Keratinocyte (primary cell): ENCODE results near the gene DLG2. TPM values are rescaled to one million over a fixed set of nuclear protein-coding genes. Genes with fewer than 3 reads are reported as not detected.

Experiments
- DNase-seq: peaks from one replicate; pipeline ENCODE4 v3.0.0-alpha.2; 2011; ENCODE audit warnings: low read depth, missing footprints, low spot score
- FAIRE-seq: peaks from 2 replicates; lab custom pipeline; 2011; peaks lifted over from hg19 to GRCh38; lab: Jason Lieb, UNC
- H2AFZ ChIP-seq: 2 replicates; pipeline ENCODE4 v1.6.0; 2012; ENCODE audit warnings: low read length, control low read depth, inconsistent platforms; ENCODE audit not compliant: control insufficient read depth
- H3K27ac ChIP-seq: 2 replicates; pipeline ENCODE4 v1.5.1; 2011; ENCODE audit warnings: low read length; ENCODE audit not compliant: control insufficient read depth, insufficient read depth
- H3K27me3 ChIP-seq: 3 replicates; pipeline ENCODE4 v1.6.0; 2011; ENCODE audit warnings: low read length; ENCODE audit not compliant: control insufficient read depth, insufficient read depth; ENCODE audit errors: extremely low read depth
- H3K36me3 ChIP-seq, 2 experiments: 2 replicates in 1 of 2; 3 replicates in 1 of 2; pipeline ENCODE4 v1.5.1; 2011; ENCODE audit warnings: low read length in 2 of 2, mild to moderate bottlenecking in 1 of 2; ENCODE audit not compliant: control insufficient read depth in 2 of 2, insufficient read depth in 2 of 2; ENCODE audit errors: extremely low read depth in 1 of 2
- H3K4me1 ChIP-seq: 3 replicates; pipeline ENCODE4 v1.5.1; 2011; ENCODE audit warnings: low read length; ENCODE audit not compliant: control insufficient read depth, insufficient read depth; ENCODE audit errors: extremely low read depth
- H3K4me2 ChIP-seq: 3 replicates; pipeline ENCODE4 v1.6.0; 2011; ENCODE audit warnings: low read depth, low read length; ENCODE audit not compliant: control insufficient read depth, insufficient read depth; ENCODE audit errors: extremely low read depth
- H3K4me3 ChIP-seq, 3 experiments: fragments of 200-600 bp in 1 of 3; sonication (generic) in 1 of 3; 2 replicates in 2 of 3; 3 replicates in 1 of 3; pipeline ENCODE4 v1.5.1; 2011 to 2016; ENCODE audit warnings: low read length in 3 of 3, mild to moderate bottlenecking in 3 of 3, control low read depth in 2 of 3, inconsistent platforms in 1 of 3, low read depth in 1 of 3, mixed read lengths in 1 of 3, mixed run types in 1 of 3, moderate library complexity in 1 of 3; ENCODE audit not compliant: control insufficient read depth in 2 of 3, insufficient read depth in 2 of 3; ENCODE audit errors: extremely low read depth in 1 of 3
- H3K79me2 ChIP-seq: 2 replicates; pipeline ENCODE4 v1.6.0; 2012; ENCODE audit warnings: low read length; ENCODE audit not compliant: control insufficient read depth, insufficient read depth
- H3K9ac ChIP-seq: 3 replicates; pipeline ENCODE4 v1.6.0; 2011; ENCODE audit warnings: low read length; ENCODE audit not compliant: control insufficient read depth, insufficient read depth; ENCODE audit errors: extremely low read depth
- H3K9me1 ChIP-seq: 3 replicates; pipeline ENCODE4 v1.6.0; 2011; ENCODE audit warnings: low read length; ENCODE audit not compliant: control insufficient read depth, insufficient read depth; ENCODE audit errors: extremely low read depth
- H3K9me3 ChIP-seq: 2 replicates; pipeline ENCODE4 v1.5.1; 2012; ENCODE audit warnings: low read depth, low read length; ENCODE audit not compliant: control insufficient read depth
- H4K20me1 ChIP-seq: 3 replicates; pipeline ENCODE4 v1.6.0; 2011; ENCODE audit warnings: low read length; ENCODE audit not compliant: control insufficient read depth, insufficient read depth; ENCODE audit errors: extremely low read depth
- EZH2 ChIP-seq: IDR thresholded peaks from one replicate; pipeline ENCODE4 v1.6.1; 2012; ENCODE audit warnings: inconsistent platforms, mild to moderate bottlenecking, low read length, moderate library complexity
- dilution Hi-C: fragments of 300-500 bp; cut with MboI; formaldehyde crosslinking; loops from one replicate; pipeline ENCODE4 v1.7.0; 2020; ENCODE audit warnings: low sequenced_read_pairs; ENCODE audit not compliant: extremely low pct_ligation_motif_present
- polyA plus RNA-seq, 5 experiments: library from polyadenylated mRNA; depleted of rRNA in 3 of 5; stranded (reverse) in 3 of 5; stranded (forward) in 1 of 5; unstranded in 1 of 5; fragments of >200 nt; gene quantifications; 1 replicate in 1 of 5; 2 replicates in 3 of 5; 3 replicates in 1 of 5; pipeline versions ENCODE4 v1.2.1 to v1.2.3, GENCODE V29; 2011 to 2012; ENCODE audit warnings: missing spikeins in 2 of 5, low read depth in 1 of 5, low replicate concordance in 1 of 5
- TF ChIP-seq, protein P1 (sequence below), 3 experiments: IDR thresholded peaks in 1 of 3; conservative IDR thresholded peaks in 1 of 3; optimal IDR thresholded peaks in 1 of 3; 2 replicates in 2 of 3; 3 replicates in 1 of 3; pipeline versions ENCODE3 to v1.5.1; 2011; ENCODE audit warnings: low read length in 3 of 3, mild to moderate bottlenecking in 3 of 3, moderate library complexity in 2 of 3, control low read depth in 1 of 3, inconsistent platforms in 1 of 3; ENCODE audit not compliant: insufficient read depth in 2 of 3; ENCODE audit errors: extremely low read depth in 1 of 3

The DLG2 gene
- polyA plus RNA-seq, 1 donor (not counting 4 experiments of a cell fraction or from before 2014, with no cell fraction given) = 0.55 TPM

DNA sequence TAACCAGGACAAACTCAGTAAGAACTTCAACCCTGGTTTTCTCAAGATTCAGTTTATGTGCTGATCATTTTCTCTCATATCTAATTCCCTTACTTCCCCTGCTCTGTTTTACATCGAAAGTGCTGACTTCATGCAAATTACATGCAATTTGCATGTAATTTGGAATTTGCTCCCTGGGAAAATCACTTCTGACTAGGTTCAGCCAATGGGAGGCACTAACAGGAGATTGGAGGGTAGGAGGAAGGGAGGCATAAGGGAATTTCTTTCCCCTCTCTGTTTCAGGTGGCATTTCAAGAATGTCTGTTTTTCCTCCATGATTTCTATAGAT is 1977.7 kb downstream of the DLG2 start:
- no peak for FAIRE-seq
- no peaks in the 10 kb centered on the region for H3K79me2 ChIP-seq
- no peaks in the 10 kb centered on the region for H3K9me3 ChIP-seq
- no peaks in the 10 kb centered on the region for H3K4me1 ChIP-seq
- H3K9ac ChIP-seq = no peak overlapping the region
- no peaks in the 10 kb centered on the region for H3K36me3 ChIP-seq
- H4K20me1 ChIP-seq = no peaks in the 10 kb centered on the region
- H3K9me1 ChIP-seq = no peaks in the 10 kb centered on the region
- H3K27ac ChIP-seq = no peak overlapping the region
- dilution Hi-C loops = no loop called here
- H3K4me3 ChIP-seq = no peak overlapping the region
- peaks cover 4% of the 10 kb centered on the region for H3K27me3 ChIP-seq
- H2AFZ ChIP-seq = no peak overlapping the region
- no peak overlapping the region for H3K4me2 ChIP-seq
- TF ChIP-seq EZH2 = no peak
- TF ChIP-seq, protein P1, sequence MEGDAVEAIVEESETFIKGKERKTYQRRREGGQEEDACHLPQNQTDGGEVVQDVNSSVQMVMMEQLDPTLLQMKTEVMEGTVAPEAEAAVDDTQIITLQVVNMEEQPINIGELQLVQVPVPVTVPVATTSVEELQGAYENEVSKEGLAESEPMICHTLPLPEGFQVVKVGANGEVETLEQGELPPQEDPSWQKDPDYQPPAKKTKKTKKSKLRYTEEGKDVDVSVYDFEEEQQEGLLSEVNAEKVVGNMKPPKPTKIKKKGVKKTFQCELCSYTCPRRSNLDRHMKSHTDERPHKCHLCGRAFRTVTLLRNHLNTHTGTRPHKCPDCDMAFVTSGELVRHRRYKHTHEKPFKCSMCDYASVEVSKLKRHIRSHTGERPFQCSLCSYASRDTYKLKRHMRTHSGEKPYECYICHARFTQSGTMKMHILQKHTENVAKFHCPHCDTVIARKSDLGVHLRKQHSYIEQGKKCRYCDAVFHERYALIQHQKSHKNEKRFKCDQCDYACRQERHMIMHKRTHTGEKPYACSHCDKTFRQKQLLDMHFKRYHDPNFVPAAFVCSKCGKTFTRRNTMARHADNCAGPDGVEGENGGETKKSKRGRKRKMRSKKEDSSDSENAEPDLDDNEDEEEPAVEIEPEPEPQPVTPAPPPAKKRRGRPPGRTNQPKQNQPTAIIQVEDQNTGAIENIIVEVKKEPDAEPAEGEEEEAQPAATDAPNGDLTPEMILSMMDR (optimal IDR thresholded peaks at IDR 0.05 in 1 of 3, IDR thresholded peaks at IDR 0.05 in 1 of 3, conservative IDR thresholded peaks at IDR 0.05 in 1 of 3; ENCODE audit: extremely low read depth in 1 of 3, insufficient read depth in 2 of 3, low read length in 3 of 3) = no peak
- DNase-seq = no peak

DNA sequence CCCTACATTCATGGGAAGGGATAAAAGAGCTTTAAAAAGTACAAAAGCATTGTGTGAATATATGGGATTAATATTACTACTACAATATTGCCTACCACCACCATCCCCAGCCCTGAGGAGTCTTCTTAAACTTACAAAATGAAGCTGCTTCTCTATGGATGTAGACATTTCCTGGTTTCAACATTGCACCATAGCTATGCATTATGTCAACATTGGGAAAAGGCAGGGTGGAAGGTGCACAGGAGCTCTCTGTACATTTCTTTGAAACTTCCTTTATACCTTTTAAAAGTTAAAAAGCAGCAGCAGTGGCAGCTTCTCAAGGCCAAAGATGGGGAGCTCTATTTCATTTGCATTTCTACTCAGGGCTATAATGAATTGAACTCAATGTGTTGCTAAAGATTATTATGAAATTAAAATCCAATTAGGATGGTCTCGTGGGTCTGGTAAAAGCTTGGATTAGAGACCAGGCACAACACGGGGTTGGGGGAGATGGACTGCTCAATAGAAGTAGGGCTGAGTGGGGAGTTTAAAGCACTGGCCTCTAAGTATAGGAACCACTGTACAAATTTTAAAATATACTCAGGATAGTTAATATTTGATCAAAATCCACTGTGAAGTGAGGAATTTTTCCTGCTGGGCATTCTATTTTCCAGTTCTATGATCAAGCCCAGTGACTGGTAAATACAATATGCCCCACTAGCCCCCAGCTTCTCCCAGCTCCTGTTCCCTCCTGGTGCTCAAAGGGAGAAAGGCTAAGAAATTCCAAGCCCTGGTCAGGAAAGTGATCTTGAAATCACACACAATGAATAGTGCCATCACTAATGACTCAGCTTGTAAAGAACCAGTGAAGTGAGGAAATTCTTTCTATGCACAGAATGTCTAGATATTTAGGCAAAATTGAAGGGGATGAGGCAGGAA is 1978.3 kb downstream of the DLG2 start:
- Histone ChIP-seq H3K9ac (no peak overlapping the region), H3K9me3 (no peaks in the 10 kb centered on the region), H3K36me3 (no peaks in the 10 kb centered on the region), H3K79me2 (no peaks in the 10 kb centered on the region), H3K9me1 (no peaks in the 10 kb centered on the region), H3K4me1 (no peaks in the 10 kb centered on the region), H2AFZ (no peak overlapping the region), H4K20me1 (no peaks in the 10 kb centered on the region), H3K27ac (no peak overlapping the region), H3K27me3 (peaks cover 4% of the 10 kb centered on the region), H3K4me2 (no peak overlapping the region), H3K4me3 (no peak overlapping the region)
- DNase-seq (no peak), FAIRE-seq (no peak)
- dilution Hi-C loops = no loop called here
- TF ChIP-seq, protein P1 (optimal IDR thresholded peaks at IDR 0.05 in 1 of 3, IDR thresholded peaks at IDR 0.05 in 1 of 3, conservative IDR thresholded peaks at IDR 0.05 in 1 of 3; ENCODE audit: extremely low read depth in 1 of 3, insufficient read depth in 2 of 3, low read length in 3 of 3) = no peak
- TF ChIP-seq EZH2 = no peak
